ENCODE data around the gene TRPM5.

Gene TRPM5

GRCh38 chr11:2463766-2464277 is 19.5 kb upstream of the TRPM5 start:
- FAIRE-seq (no peak), DNase-seq (ENCODE audit: insufficient read length, low spot score) (no peak)

GRCh38 chr11:2462986-2463765 is 18.9 kb upstream of the TRPM5 start:
- FAIRE-seq (no peak), DNase-seq (ENCODE audit: insufficient read length, low spot score) (no peak)
- no peak for TF ChIP-seq CTCF (IDR thresholded peaks at IDR 0.05; ENCODE audit: insufficient read depth, missing control alignments)

More at GRCh38 chr11:2463766-2464277, 19.5 kb upstream of the TRPM5 start:
- TF ChIP-seq CTCF (IDR thresholded peaks at IDR 0.05; ENCODE audit: insufficient read depth, missing control alignments) = no peak

GRCh38 chr11:2462543-2462985 is 18.2 kb upstream of the TRPM5 start:
- no peak for TF ChIP-seq CTCF (IDR thresholded peaks at IDR 0.05; ENCODE audit: insufficient read depth, missing control alignments)
- DNase-seq (ENCODE audit: insufficient read length, low spot score) = no peak
- FAIRE-seq = no peak

GRCh38 chr11:2461956-2462542 is 17.7 kb upstream of the TRPM5 start:
- no peak for FAIRE-seq
- no peak for TF ChIP-seq CTCF (IDR thresholded peaks at IDR 0.05; ENCODE audit: insufficient read depth, missing control alignments)
- no peak for DNase-seq (ENCODE audit: insufficient read length, low spot score)

GRCh38 chr11:2461253-2461955 is 17.1 kb upstream of the TRPM5 start:
- TF ChIP-seq CTCF (IDR thresholded peaks at IDR 0.05; ENCODE audit: insufficient read depth, missing control alignments) = no peak
- FAIRE-seq = no peak
- DNase-seq (ENCODE audit: insufficient read length, low spot score) = no peak

GRCh38 chr11:2460540-2461252 is 16.4 kb upstream of the TRPM5 start:
- FAIRE-seq (no peak), DNase-seq (ENCODE audit: insufficient read length, low spot score) (no peak)
- no peak for TF ChIP-seq CTCF (IDR thresholded peaks at IDR 0.05; ENCODE audit: insufficient read depth, missing control alignments)
